Stimulated activated CD8-positive, alpha-beta memory T cell treated with anti-CD3 and anti-CD28 coated beads, Interleukin-4, amount 100 ng/mL, for 24 hours (primary cell): Measurements from ENCODE around the gene ST6GALNAC3.
"Not testable (repeated sequence)": the region's sequence is repeated elsewhere in the genome, so short reads cannot be mapped to it uniquely, and the experiment has no call there.

Experiments used
- DNase-seq: peaks from one replicate; pipeline ENCODE4 v3.0.0-alpha.2; 2020; ENCODE audit warnings: low read depth

ST6GALNAC3 gene

GRCh38 chr1:76635784-76636183 lies 561.2 kb downstream of the ST6GALNAC3 start:
- DNase-seq = no peak

- no peak for DNase-seq
Measured at GRCh38 chr1:76639181-76639580, 564.6 kb downstream of the ST6GALNAC3 start.

- DNase-seq = no peak
Measured at GRCh38 chr1:76640092-76640491, 565.5 kb downstream of the ST6GALNAC3 start.

GRCh38 chr1:76640723-76641122 lies 566.2 kb downstream of the ST6GALNAC3 start:
- no peak for DNase-seq

GRCh38 chr1:76644139-76644538 lies 569.6 kb downstream of the ST6GALNAC3 start:
- DNase-seq = no peak

- DNase-seq = not testable (repeated sequence)
Measured at GRCh38 chr1:76652860-76653259, 578.3 kb downstream of the ST6GALNAC3 start.

- DNase-seq = no peak
Measured at GRCh38 chr1:76657623-76658022, 583.1 kb downstream of the ST6GALNAC3 start.

- no peak for DNase-seq
Measured at GRCh38 chr1:76659171-76659940, 584.8 kb downstream of the ST6GALNAC3 start.

GRCh38 chr1:76661531-76661930 lies 587.0 kb downstream of the ST6GALNAC3 start:
- no peak for DNase-seq

GRCh38 chr1:76666499-76666898 lies 592.0 kb downstream of the ST6GALNAC3 start:
- no peak for DNase-seq

- no peak for DNase-seq
Measured at GRCh38 chr1:76668046-76668445, 593.5 kb downstream of the ST6GALNAC3 start.

GRCh38 chr1:76669131-76669530 lies 594.6 kb downstream of the ST6GALNAC3 start:
- no peak for DNase-seq

GRCh38 chr1:76669624-76670315 lies 595.2 kb downstream of the ST6GALNAC3 start:
- no peak for DNase-seq

- DNase-seq = no peak
Measured at GRCh38 chr1:76674689-76675210, 600.2 kb downstream of the ST6GALNAC3 start.

GRCh38 chr1:76677416-76678405 lies 603.2 kb downstream of the ST6GALNAC3 start:
- no peak for DNase-seq

GRCh38 chr1:76679534-76680152 lies 605.1 kb downstream of the ST6GALNAC3 start:
- DNase-seq = no peak

GRCh38 chr1:76680651-76681050 lies 606.1 kb downstream of the ST6GALNAC3 start:
- no peak for DNase-seq

GRCh38 chr1:76682138-76682537 lies 607.6 kb downstream of the ST6GALNAC3 start:
- DNase-seq = no peak
